DMS53 treated with DMSO at 0.1 percent for 48 hours (cell line): ENCODE data around the gene NPRL2.

Experiments used
- DNase-seq: peaks from one replicate; lab custom pipeline; 2025; ENCODE audit not compliant: unreplicated experiment; lab: John Stamatoyannopoulos, UW

Gene NPRL2

DNA sequence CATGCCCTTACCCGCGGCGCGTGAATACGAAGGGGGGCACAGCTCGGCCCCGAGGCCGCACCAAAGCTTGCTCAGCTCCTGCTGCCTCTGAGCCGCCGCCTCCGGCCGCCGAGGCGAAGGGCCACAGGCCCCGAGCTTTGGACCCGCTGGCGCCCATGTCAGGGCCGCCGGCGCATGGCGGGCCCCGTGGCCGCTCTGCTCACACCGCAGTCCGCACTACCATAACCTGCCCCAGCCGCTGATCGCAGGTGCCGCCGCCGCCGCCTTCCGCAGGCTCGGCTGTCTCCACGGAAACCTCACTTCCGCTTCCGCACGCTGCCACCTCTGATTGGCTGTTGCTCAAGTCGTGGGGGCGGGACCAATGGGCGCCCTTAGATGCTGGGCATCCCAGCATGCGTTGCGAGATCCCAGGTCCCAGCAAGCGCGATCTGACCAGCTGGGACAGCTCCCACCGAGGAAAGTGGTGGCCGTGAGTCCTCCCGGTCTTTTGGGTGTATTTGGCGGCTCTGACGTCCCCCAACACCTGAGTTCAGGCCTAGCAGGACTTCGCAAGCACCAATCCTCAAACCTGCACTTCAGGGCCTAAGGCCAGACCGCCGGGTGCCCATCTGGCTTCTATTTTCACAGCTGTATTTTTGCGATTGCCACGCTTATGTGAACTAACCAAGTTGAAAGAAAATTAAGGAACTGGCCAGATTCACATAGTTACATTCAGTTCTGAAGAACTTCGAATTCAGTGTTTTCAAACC lies 22.5 kb downstream of the NPRL2 start, which contains the start of gene TUSC2:
Gene TUSC2 (minus strand): TSS at position 281 of the 749 bp plus-strand sequence. CDS start 124 bp downstream, at position 157.
- DNase-seq = peak; percentile 56

DNA sequence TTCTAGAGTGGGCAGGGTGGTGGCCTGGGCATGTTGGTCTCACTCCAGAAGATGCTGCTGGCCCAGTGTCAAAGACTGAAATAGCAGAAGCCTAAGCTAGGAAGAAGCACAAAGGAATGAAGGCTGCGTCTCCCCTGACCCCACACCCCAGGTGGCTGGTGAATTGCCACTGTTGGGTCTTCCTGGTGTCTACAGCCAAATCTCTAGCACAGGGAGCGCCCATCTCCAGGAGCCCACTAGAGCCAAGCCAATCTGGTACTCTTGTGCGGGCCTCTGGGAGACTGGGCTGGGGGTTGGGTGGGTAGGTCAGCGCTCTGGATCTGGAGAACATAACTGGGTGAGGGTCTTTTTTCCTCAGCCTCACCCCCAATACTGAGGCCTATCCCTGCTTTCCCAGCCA lies 23.4 kb downstream of the NPRL2 start:
- DNase-seq = no peak

DNA sequence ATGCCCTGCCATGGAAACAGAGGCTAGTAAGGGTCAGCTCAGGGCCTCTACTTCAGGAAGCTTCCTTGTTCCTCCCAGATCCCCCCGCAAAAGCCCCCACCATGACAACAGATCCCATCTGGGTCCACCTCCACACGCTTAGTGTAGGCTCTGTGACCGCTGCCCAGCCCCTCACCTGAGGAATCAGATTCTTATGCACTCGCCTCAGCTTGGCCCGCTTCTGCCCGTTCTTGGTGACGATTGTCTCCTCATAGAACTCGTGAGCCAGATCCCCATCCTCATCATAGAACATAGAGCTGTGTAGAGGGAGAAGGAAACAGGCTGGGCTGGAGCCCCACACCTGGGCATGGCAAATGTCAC lies 24.4 kb downstream of the NPRL2 start:
- DNase-seq = no peak

DNA sequence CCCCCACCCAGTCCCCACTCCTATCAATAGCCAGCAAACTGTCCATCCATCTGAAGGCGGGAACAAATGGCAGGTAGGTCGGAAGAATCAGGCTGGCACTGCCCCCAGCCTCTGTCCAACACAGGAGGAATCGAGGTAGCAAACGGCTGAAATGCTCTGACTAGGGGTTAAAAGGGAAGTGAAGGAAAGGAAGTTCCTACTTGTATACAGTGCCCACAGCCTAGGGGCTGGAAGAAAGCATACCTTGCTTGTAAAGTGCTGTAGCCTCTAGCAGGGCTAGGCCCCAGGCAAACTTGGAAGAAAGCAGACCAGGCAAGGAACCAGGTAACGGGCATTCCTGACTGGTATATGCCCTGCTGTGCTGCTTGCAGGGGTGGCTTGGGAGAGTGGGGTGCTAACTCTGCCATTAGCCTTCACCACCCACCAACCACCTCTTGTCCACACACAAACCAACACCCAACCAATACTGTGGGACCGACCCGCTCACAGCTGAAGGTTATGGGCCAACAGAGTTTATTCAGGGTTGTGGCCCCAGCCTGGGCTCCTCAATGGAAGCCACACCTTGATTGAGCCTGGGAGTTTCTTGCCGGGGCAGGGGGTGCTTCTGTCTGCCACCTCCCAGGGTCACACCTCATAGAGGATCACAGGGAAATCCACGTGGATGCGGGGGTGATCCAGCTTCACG lies 24.9 kb downstream of the NPRL2 start:
- DNase-seq = no peak

DNA sequence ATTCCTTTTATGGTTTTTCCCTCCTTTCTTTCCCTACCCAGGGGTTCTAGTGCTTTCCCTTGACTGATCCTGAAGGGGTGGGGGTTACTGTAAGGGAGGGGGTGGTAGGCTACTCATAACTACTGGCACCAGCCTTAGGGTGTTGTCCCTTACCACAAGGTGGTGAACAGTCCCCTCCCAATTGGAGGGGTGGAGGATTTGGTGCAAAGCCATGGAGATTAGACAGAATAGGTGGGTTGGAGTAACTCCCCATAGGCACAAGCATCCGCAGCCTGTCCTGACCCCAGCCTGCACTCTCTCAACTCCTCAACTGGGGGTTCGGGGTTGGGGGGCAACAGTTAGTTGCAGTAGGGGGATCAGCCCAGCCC lies 25.5 kb downstream of the NPRL2 start:
- no peak for DNase-seq

DNA sequence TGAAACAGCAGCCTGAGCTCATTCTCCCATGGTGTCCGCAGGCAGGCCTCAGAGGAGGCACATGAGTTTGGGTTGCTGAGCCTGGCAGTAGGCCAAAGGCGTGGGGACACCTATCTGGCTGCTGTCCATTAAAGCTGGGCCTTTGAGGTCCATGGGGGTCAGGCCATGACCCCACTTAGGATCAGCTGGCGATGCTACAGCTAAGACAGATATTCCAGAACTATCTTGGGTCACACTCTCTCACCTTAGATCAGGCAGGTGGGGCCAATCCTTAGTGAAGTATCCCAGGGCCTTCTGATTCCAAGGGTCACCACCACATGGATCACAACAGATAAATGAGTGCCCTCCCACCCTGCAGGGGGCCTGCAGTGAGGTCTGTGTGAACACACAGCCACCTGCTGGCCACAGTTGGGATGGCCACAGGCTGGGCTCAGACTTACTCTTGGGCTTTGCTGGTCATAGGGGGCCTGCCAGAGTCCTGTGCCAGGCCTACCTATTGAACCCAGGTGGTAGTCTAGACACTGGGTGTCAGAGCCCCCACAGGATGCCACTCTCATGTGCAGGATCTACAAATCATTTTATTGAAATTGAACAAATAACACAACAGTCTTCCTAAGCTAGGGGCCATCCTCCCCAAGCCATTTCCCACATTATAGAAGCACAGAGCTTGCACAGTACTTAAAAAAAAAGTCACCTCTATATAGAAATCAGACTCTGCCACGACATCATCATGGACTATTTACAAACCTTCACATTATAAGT lies 26.0 kb downstream of the NPRL2 start:
- DNase-seq = no peak

DNA sequence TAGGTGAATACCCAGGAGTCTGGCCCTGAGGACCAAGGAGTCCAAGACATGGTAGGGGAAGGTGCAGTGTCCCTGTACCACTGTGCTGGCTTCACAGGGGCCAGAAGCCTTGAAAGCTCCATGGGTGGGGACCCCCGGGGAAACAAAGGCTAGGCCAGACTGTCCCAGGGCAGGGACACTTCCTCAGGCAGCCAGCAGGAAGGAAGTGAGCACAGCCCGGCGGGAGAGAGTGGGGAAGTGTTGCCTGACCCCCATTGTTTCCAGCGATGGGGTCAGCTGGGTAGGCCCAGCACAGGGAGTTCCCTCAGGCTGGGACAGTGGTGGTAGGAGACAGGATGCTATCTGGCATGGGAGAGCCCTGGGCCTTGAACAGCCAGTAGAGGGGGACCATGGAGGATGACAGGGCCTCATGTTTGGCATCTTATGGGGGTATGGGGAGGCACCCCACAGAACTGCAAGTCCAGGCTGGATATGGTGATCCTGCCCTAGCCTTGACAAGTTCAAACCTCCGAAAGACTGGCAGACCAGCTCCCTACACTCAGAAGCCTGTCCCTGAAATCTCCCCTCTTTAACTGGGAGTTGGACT lies 26.9 kb downstream of the NPRL2 start:
- no peak for DNase-seq

DNA sequence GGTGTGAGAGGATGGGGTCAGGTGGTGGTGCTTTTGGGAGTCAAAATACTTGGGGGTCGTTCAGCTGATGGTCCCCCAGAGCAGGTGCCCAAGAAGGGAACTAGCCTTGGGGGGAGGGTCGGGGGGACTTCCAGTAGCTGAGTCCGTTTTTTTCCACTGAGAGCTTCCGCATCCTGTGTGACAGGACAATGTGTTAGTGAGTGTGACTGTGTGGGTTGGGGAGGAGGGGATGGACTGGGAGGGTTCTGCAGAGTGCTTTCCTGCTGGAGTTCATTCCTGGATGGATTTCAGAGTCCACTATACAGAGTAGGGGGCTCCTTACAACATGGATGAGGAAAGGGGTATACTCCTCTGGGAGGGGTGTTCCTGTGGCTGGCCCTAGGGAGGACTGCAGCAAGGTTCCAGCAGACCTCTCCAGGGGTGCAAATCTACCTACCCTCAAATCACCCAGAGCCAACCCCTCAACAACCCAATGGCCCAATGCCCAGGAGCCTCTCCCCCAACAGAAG lies 27.4 kb downstream of the NPRL2 start:
- no peak for DNase-seq

DNA sequence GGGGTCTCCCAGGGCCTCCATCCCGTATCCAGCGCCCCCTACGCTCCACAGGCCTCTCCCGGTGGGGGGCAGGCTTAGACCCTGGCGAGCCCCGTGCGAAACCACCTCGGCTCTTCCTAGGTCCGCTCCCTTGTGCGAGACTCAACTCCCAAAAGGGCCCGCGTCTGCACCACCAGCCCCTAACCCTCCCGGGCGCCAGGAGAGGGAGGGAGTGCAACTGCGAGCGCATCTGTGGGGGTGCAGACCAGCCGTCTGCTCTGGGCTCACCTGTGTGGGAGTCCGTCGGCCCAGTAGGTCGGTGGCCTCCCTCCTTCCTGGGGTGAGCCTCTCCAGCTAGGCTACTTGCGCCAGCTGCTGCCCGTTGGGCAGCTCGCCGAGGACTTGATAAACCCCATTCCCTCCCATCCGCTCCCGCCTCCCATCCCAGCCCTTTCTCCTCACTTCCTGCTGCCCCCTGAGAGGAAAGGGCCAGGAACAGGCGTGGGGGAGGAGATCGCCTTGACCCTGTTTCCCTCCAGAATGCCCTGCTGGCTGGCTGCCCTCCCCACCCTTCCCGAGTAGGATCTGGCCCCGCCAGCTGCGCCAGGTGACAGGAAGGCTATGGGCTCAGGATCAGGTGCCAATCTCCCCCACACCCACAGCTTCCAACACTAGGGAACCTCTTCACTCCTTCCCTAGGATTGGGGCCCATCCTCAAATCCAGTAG lies 28.0 kb downstream of the NPRL2 start, which contains the start of gene HYAL2:
Gene HYAL2 (minus strand): TSS at position 360 of the 706 bp plus-strand sequence. CDS start 2,256 bp downstream, outside the sequence.
- no peak for DNase-seq

DNA sequence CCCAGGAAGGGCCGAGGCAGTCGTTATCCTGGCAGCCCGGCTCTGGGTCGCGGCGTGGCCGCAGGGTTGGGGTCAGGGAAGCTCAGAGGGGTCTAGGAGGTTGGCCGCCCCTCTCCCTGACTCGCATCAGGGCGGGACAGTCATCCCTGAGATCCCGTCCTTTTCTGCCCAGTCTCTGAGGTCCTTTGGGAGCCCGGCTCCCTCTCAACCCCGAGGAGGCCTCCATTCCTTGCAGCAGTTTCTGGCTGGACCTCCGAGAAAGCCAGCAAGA lies 28.5 kb downstream of the NPRL2 start:
- DNase-seq = no peak

DNA sequence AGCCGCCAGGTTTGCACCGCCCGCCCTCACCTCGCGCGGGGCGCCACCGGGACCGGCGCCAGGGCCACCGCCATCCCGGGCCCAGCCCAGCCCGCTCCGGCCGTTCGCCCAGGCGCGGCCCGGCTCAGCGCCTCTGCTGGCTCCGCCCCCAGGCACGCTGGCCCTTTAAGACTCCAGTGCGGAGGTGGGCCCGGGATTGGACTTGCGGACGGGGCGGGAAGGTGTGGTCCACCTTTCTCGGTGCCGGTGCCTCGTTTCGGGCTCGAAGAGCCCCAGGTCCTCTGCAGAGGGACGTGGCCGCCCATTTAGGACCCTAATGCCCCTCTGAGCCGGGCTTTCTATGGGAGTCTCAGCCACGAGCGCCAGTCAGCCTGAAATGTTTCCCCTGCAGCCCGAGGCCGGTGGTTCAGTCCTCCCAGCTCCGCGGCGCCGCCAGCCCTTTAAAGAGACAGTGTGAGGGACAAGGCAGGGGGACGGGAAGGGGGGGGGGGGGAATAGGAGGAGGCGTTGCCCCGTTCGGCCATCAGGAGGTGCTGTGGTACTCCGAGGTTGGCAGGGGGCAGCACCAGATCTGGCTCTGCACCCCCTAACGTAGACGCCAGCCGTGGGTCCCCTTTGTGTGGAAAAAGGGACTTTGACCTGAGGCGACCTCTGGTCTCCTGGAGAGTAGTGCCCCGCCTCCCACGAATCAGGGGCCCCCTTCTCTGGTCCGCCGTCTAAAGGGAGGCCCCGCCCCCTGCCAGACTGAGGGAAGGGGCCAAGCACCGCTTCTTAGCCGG lies 29.1 kb downstream of the NPRL2 start:
- DNase-seq = peak; percentile 44

DNA sequence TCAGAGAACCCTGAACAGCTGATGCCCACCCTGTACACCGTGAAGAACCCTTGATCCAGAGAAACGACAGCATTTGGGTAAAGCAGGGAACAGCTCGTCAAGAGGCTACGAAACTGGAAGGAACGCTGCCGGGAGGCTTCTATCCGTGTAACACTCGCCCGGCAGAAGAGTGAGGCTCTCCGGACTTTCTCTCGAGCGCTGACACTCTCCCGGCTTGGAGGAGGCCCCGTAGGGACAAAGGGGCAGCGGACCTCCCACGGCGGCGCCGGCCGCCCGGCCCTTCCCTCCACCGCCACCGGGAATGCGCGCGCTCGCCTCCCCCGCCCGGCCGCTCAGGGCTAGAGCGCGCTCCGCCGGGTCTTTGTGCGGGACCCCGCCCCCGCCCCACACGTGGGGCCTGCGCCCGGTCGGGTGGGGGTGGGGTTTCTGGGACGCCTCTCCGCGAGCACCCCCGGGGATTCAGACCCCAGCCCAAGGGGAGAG lies 29.7 kb downstream of the NPRL2 start:
- no peak for DNase-seq

DNA sequence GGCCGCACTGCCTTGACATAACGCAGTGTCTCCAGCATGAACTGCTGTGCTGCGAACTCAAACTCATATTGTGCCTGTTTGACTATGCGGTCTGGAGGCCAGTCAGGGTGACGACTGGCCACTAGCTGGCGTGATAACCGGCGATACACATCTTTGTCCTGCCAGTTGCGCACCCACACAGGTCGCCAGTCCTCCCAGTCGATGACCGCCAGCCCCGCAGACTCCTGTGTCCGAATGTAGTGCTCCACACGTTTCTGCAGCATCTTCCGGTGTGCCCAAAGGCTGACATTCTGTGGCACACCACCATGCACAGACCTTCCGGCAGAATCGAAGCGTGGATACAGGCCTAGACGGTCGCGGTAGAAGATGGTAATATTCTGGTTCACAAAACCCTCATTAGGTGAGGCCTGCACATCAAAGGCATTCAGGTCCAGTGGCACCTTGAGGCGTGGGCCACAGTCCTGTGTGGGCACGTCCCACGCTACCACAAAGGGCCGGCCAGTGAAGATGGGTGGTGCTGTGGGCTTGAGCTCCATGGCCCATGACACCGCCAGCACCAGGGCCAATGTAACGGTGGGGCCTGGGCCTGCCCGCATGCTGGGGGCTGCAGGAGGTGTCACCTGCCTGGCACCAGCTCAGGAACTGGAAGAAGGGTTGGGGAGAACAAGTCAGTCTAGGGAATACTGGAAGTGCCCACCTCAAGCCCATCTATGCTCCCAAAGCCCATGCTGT lies 30.5 kb downstream of the NPRL2 start:
- DNase-seq = no peak

DNA sequence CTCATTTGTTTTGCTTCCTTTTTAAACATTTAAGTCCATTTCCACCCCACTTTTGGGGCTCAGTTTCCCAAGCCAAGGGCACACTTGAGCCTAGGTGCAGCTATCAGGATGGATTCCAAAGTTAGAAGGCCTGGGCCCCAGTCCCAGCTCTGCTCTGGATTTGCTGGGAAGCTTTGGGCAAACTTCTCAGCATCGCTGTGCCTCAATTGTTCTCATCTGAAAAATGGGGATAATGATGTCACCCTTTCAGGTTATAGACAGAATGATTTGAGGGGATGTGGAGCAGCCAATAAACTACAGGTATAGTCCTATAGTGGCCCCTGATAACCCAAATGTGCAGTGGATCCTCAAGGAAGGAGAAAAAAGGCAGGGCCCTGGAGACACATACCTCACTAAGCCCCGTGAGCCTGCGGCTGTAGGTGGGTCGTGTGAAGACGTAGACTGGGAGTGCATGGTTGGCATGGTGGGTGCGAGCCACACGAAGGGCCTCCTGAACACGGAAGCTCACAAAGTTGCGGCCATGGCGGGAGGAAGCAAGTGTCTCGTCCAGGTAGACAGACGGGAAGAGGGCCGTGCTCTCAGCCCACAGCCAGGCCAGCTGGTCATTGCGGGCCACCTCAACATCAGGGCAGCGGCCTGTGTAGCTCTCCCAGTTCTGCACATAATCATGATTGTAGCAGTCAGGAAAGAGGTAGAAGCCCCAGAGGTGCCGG lies 31.2 kb downstream of the NPRL2 start:
- no peak for DNase-seq

DNA sequence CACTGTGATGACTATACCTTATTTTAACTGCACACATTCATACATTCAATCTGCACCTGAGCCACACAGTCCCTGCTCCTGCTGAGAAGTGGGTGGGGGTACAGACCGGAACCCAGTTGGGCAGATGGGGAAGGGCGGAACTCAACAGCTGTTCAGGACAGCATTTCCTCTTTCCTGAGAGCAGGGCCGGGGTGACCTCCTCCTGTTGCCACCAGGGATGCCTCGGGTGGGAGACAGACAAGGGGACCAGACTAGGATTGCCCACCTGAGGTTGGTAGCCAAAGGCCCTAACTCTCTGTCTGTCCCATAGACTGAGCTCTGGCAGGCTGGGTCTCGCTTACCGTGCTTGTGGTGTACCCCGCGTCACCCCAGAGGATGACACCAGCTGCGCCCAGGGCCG lies 32.0 kb downstream of the NPRL2 start:
- DNase-seq = no peak

DNA sequence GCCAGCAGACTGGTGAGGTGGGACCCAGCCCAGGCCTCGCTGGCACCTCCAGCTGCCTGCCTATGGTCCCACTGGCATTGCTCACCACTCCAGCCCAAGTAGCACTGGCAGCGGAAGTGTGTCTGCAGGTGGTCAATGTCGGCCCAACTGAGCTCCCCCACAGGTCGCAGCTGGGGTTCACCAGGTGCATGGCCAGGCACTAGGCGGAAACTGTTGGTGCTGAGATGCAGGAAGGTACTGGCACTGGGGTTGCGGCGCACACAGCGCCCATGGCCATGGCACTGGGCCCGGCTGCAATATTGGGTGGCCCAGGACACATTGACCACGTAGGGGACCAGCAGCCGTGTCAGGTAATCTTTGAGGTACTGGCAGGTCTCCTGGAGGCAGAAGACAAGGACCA lies 32.4 kb downstream of the NPRL2 start:
- no peak for DNase-seq

DNA sequence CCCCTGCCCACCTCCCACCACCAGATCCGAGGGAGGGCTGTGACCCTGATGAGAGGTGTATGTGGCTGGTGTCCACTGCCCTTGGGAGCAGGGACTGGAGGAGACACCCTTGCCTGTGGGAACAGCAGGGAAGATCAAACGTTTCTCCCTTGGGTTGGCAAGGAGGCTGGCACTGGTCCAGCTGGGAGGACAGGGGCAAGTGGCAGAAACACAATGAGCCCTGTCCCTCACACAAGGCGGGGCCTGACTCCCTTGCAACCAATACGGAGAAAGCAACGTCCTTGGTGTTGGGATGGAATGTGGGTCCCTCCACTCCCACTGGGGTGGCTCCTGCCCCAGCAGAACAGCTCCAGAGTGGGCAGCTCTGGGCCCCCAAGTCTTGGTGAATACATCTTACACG lies 33.3 kb downstream of the NPRL2 start:
- DNase-seq = no peak

DNA sequence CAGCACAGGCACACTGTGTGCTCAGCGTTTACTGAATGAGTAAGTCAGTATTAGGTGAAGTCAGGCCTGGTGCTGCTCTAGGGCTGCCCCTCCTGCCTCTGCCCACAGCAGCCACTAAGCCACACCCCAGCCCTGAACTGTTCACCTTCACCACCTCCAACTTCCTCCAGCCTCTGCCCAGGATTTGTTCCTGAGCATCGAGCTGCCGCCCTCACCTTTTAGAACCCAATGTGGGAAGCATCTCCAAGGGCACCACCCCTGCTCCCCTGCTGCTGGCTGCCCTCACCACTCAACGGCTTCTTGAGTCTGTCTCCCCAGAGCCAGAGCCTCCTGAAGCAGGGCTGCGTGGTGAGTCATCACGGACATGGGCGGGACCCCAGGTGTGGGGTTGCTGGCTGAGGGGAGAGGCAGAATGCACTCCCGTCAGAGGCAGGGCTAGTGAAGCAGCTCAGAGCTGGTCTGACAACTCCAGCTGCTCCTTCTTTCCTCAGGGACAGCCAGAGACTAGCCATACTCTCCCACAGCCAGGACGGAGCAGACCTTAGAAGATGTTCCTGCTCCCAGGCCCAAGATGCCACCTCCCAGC lies 33.8 kb downstream of the NPRL2 start:
- DNase-seq = peak; percentile 15
